BJ (cell line): ENCODE measurements around the gene GFOD1. TPM values are rescaled to one million over a fixed set of nuclear protein-coding genes. Genes with fewer than 3 reads are reported as not detected.

Experiments
- CTCF ChIA-PET: fragments of 350-600 bp; formaldehyde crosslinking; extraction: SDS; loops from one replicate; lab custom pipeline; 2021; ENCODE audit warnings: antibody characterized with exemption, inconsistent platforms; lab: Yijun Ruan, JAX
- POLR2A ChIA-PET: fragments of 300-600 bp; sonication (Branson Sonifier 250); formaldehyde crosslinking; extraction: SDS; loops from one replicate; lab custom pipeline; 2021; ENCODE audit warnings: antibody characterized with exemption; lab: Charles Lee
- DNase-seq: peaks from one replicate; pipeline ENCODE4 v3.0.0-alpha.2; 2011; ENCODE audit warnings: low read depth
- H3K27me3 ChIP-seq: 2 replicates; pipeline ENCODE4 v1.6.0; 2011; ENCODE audit warnings: low read length; ENCODE audit not compliant: control insufficient read depth, insufficient read depth
- H3K36me3 ChIP-seq: 2 replicates; pipeline ENCODE4 v1.5.1; 2011; ENCODE audit warnings: low read length; ENCODE audit not compliant: control insufficient read depth, insufficient read depth
- H3K4me3 ChIP-seq: 2 replicates; pipeline ENCODE4 v1.5.1; 2011; ENCODE audit warnings: low read depth, mild to moderate bottlenecking, control low read depth, low read length
- CTCF ChIP-seq: IDR thresholded peaks from 2 replicates; pipeline ENCODE4 v1.5.1; 2011; ENCODE audit warnings: low read depth, mild to moderate bottlenecking, control low read depth, inconsistent platforms, low read length, moderate library complexity; ENCODE audit not compliant: insufficient read depth
- polyA plus RNA-seq: library from polyadenylated mRNA; depleted of rRNA; stranded (reverse); fragments of >200 nt; gene quantifications from 2 replicates; pipeline ENCODE4 v1.2.3, GENCODE V29; 2011

The GFOD1 gene
- polyA plus RNA-seq, 1 experiment = 0.76 TPM

GRCh38 chr6:13360671-13361540 is 126.5 kb downstream of the GFOD1 start:
- no peak for DNase-seq
- TF ChIP-seq CTCF = no peak
- POLR2A ChIA-PET = no interaction called here
- Histone ChIP-seq H3K27me3 (no peaks in the 10 kb centered on the region), H3K4me3 (no peak overlapping the region), H3K36me3 (no peaks in the 10 kb centered on the region)
- CTCF ChIA-PET = interaction anchor here (1.5 kb wide), 1 partner anchor 214 kb away, joined by 3 read pairs; no protein-coding TSS in a partner anchor

GRCh38 chr6:13359287-13359686 is 128.1 kb downstream of the GFOD1 start:
- Histone ChIP-seq H3K4me3 (no peak overlapping the region), H3K27me3 (no peaks in the 10 kb centered on the region), H3K36me3 (no peaks in the 10 kb centered on the region)
- CTCF ChIA-PET = no interaction called here
- POLR2A ChIA-PET = no interaction called here
- TF ChIP-seq CTCF = no peak
- DNase-seq = no peak

GRCh38 chr6:13358511-13358910 is 128.9 kb downstream of the GFOD1 start:
- DNase-seq = no peak
- Histone ChIP-seq H3K27me3 (no peaks in the 10 kb centered on the region), H3K4me3 (no peak overlapping the region), H3K36me3 (no peaks in the 10 kb centered on the region)
- no peak for TF ChIP-seq CTCF
- CTCF ChIA-PET = interaction anchor here (0.6 kb wide), 2 partner anchors 75 to 125 kb away, joined by 3 read pairs; no protein-coding TSS in a partner anchor
- POLR2A ChIA-PET = no interaction called here

GRCh38 chr6:13357551-13358075 is 129.8 kb downstream of the GFOD1 start:
- Histone ChIP-seq H3K4me3 (no peak overlapping the region), H3K27me3 (no peaks in the 10 kb centered on the region), H3K36me3 (no peaks in the 10 kb centered on the region)
- POLR2A ChIA-PET = no interaction called here
- no peak for TF ChIP-seq CTCF
- DNase-seq = no peak
- CTCF ChIA-PET = interaction anchor here (0.6 kb wide), 1 partner anchor 126 kb away, joined by 3 read pairs; no protein-coding TSS in a partner anchor
